HUES64 (cell line): Measurements from ENCODE around the gene WDR49.
"Not testable (repeated sequence)": the region's sequence is repeated elsewhere in the genome, so short reads cannot be mapped to it uniquely, and the experiment has no call there.

Experiments
- H3K27ac ChIP-seq: 2 replicates; pipeline ENCODE4 v1.7.0; 2013; ENCODE audit warnings: low read depth, low read length, inconsistent platforms
- H3K27me3 ChIP-seq: 2 replicates; pipeline ENCODE4 v1.6.1; 2013; ENCODE audit warnings: mild to moderate bottlenecking, low read length; ENCODE audit not compliant: insufficient read depth
- H3K36me3 ChIP-seq: 2 replicates; pipeline ENCODE4 v1.6.1; 2013; ENCODE audit warnings: mild to moderate bottlenecking, low read length; ENCODE audit not compliant: insufficient read depth
- H3K4me1 ChIP-seq: 2 replicates; pipeline ENCODE4 v1.6.1; 2013; ENCODE audit warnings: mild to moderate bottlenecking, low read length, moderate library complexity; ENCODE audit not compliant: insufficient read depth
- H3K4me3 ChIP-seq: 2 replicates; pipeline ENCODE4 v1.5.1; 2013; ENCODE audit warnings: mild to moderate bottlenecking, low read length, moderate library complexity
- H3K9ac ChIP-seq: 2 replicates; pipeline ENCODE4 v1.6.1; 2013; ENCODE audit warnings: mild to moderate bottlenecking, low read depth, low read length
- H3K9me3 ChIP-seq: 2 replicates; pipeline ENCODE4 v1.6.1; 2013; ENCODE audit warnings: low read depth, low read length; ENCODE audit not compliant: insufficient read depth
- WGBS: fragments of 150-250, 120-280 bp; methylation state at CpG from one replicate; pipeline ENCODE4 v1.1.7; 2013; ENCODE audit warnings: missing lambda C conversion rate; 5-methylcytosine and 5-hydroxymethylcytosine counted together

Gene WDR49

DNA sequence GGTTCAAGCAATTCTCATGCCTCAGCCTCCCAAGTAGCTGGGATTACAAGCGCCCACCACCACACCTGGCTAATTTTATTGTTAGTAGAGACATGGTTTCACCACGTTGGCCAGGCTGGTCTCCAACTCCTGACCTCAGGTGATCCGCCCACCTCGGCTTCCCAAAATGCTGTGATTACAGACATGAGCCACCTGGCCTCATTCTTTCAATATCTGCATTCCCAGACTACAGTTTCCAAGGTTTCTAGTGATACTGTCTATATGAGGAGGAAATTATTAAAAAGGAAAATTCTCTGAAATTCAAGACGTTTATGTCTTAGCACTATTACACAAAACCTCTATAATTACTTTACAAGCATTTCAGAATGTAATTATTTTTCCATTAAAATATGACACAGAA is 39.5 kb downstream of the WDR49 start:
- H3K4me3 ChIP-seq, H3K27me3 ChIP-seq, H3K27ac ChIP-seq, H3K4me1 ChIP-seq, H3K36me3 ChIP-seq, H3K9ac ChIP-seq, H3K9me3 ChIP-seq: not testable (repeated sequence)
- WGBS = 94% methylated on average over 5 of the region's 5 CpGs

DNA sequence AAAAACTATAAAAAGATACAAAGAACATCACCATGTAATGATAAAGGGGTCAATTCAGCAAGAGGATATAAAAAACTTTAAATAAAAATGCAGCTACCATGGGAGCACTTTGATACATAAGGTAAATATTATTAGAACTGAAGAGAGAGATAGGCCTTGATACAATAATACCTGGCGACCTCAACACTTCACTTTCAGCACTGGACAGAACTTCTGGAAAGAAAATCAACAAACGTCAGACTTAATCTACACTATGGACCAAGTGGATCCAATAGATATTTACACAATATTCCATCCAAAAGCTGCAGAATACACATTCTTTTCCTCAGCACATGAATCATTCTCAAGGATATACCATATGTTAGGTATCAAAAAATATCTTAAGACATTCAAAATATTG is 42.0 kb downstream of the WDR49 start:
- Histone ChIP-seq H3K36me3 (no peaks in the 10 kb centered on the region), H3K9me3 (no peaks in the 10 kb centered on the region), H3K27ac (no peak overlapping the region), H3K4me3 (no peak overlapping the region), H3K9ac (no peak overlapping the region), H3K4me1 (no peaks in the 10 kb centered on the region), H3K27me3 (no peaks in the 10 kb centered on the region)
- 87% methylated on average over 2 of the region's 2 CpGs for WGBS

DNA sequence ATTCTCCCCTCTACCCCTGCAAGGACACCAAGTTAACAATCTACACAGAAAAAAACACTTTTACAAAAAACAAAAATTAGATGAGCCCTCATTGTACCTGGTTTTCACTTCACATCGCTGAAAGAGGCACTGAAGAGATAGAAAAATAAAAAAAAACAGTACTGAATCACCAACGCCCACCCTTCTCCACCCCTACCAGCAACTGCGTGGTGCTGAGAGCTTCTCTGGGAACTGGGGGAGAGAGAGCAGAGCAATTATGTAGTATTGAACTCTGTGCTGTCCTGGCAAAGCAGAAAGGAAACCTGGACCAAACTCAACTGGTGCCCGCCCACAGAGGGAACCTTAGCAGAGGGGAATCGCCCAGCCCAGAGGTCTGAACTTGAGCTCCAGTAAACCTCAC is 44.6 kb downstream of the WDR49 start:
- H3K9me3 ChIP-seq = no peaks in the 10 kb centered on the region
- H3K27me3 ChIP-seq = no peaks in the 10 kb centered on the region
- H3K4me3 ChIP-seq = no peak overlapping the region
- H3K9ac ChIP-seq = no peak overlapping the region
- no peaks in the 10 kb centered on the region for H3K36me3 ChIP-seq
- H3K4me1 ChIP-seq = peaks cover 13% of the 10 kb centered on the region; the same call in 1 of the 2 replicates
- 80% methylated on average over 4 of the region's 5 CpGs for WGBS
- H3K27ac ChIP-seq = no peak overlapping the region

DNA sequence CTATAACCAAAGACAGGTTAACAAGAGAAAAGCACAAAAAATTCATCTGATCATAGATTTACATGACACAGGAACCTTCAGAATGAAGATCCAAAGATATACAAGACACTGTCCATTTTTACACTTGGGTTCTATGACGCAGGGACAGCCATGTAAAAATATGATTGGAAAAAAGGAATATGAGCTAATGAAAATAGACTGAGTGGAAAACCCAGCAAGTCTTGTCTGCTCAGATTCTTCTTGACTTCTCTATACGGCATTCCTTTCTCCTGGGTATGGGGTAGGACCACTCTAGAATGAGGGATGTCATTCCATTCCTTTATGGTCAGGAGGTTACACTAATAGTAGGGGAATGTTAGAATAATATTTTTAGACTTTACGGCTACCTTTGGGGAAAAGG is 46.9 kb downstream of the WDR49 start:
- no peak overlapping the region for H3K27ac ChIP-seq
- no peaks in the 10 kb centered on the region for H3K27me3 ChIP-seq
- no peak overlapping the region for H3K9ac ChIP-seq
- H3K4me1 ChIP-seq = peaks cover 29% of the 10 kb centered on the region
- WGBS = 97% methylated on average over 3 of the region's 3 CpGs
- no peak overlapping the region for H3K4me3 ChIP-seq
- H3K36me3 ChIP-seq = no peaks in the 10 kb centered on the region
- H3K9me3 ChIP-seq = no peaks in the 10 kb centered on the region

DNA sequence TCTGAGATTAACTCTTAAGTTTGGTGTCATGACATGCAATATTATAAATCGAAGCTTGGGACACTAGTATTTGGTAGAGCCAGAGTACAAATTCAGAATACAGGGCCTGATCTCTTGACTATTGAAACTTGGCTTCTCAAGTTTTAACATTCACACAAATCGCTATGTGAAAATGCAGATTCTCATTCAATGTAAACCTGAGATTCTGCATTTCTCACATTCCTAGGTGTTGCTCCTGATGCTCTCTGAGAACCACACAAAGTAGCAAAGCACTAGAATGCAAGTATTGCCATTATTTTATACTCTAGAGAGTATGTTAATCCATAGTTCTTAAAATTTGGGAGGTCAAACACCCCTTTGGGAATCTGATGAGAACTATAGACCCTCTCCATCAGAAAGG is 47.9 kb downstream of the WDR49 start:
- H3K9me3 ChIP-seq = no peaks in the 10 kb centered on the region
- WGBS = 85% methylated on average over 2 of the region's 2 CpGs

DNA sequence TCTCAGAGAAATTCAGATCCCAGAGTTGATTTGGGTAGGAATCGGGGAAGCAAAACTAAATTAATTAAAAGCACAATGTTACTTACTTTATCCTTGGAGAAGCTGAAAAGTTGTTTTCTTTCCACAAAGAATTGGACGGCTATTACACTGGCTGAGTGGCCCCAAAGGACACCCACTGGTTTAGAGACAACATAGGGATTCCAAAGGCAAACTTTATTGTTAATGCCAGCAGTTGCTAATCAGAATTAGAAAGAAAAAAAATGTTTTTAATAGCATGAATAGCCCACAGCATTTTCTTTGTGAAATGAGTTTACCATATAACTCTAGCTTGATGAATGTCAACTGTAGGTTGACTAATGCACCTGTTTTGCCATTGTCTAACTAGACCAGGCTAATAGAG is 51.7 kb downstream of the WDR49 start:
- Histone ChIP-seq H3K4me3 (peak overlapping the region; percentile 7), H3K36me3 (no peaks in the 10 kb centered on the region)
- WGBS = 63% methylated on average over 1 of the region's 2 CpGs

More for the DNA sequence above, 47.9 kb downstream of the WDR49 start:
- Histone ChIP-seq H3K4me3 (no peak overlapping the region), H3K27ac (no peak overlapping the region; the same call in 1 of the 2 replicates), H3K4me1 (peaks cover 37% of the 10 kb centered on the region), H3K36me3 (no peaks in the 10 kb centered on the region), H3K9ac (no peak overlapping the region), H3K27me3 (no peaks in the 10 kb centered on the region)

DNA sequence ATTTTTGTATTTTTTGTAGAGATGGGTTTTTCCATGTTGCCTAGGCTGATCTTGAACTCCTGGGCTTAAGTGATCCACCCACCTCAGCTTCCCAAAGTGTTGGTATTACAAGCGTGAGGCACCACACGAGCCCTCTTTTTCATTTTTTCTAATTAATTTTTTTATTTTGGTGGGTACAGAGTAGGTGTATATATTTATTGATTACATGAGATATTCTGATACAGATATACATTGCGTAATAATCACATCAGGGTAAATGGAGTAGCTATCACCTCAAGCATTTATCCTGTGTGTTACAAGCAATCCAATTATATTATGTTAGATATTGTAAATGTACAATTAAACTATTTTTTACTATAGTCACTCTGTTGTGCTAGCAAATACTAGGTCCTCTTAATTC is 66.1 kb downstream of the WDR49 start:
- WGBS = no CpG with 5 or more reads among the region's 3 CpGs
- Histone ChIP-seq H3K9ac (no peak overlapping the region), H3K4me3 (no peak overlapping the region), H3K27me3 (no peaks in the 10 kb centered on the region), H3K36me3 (no peaks in the 10 kb centered on the region), H3K27ac (no peak overlapping the region), H3K9me3 (no peaks in the 10 kb centered on the region), H3K4me1 (no peaks in the 10 kb centered on the region; the same call in 1 of the 2 replicates)

More for the DNA sequence above, 51.7 kb downstream of the WDR49 start:
- peaks cover 7% of the 10 kb centered on the region for H3K9me3 ChIP-seq
- no peaks in the 10 kb centered on the region for H3K27me3 ChIP-seq
- no peak overlapping the region for H3K9ac ChIP-seq
- H3K4me1 ChIP-seq = peaks cover 38% of the 10 kb centered on the region
- H3K27ac ChIP-seq = no peak overlapping the region

DNA sequence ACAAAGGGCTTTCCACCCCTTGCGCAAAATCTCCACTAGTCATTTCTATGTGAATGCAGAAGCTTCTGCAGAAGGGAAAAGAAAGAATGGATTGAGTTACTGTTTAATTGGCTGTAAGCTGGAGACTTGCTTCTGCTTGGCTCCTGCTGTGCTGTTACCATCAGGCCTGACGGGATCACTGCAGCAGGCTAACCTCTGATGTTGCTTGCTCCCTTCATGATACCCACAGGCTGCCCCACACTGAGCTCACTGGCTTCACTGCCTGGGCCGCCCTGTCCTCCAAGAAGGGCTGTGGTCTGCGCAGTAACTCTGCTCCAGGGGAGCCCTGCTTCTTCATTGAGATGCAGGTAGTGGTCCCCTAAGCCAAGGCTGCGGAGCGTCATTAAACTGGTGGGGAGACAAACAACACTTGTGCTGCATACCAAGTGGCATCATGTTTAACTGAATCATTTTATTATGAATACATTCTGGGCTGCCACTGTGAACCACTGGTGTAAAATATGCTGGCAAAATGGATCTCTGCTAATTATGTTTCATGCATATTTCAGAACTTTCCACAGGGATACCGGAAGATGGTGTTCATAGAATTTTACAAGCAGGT is 78.6 kb downstream of the WDR49 start:
- Histone ChIP-seq H3K27ac (no peak overlapping the region), H3K4me1 (peaks cover 9% of the 10 kb centered on the region; the same call in 1 of the 2 replicates)
- WGBS = 73% methylated on average over 7 of the region's 7 CpGs

DNA sequence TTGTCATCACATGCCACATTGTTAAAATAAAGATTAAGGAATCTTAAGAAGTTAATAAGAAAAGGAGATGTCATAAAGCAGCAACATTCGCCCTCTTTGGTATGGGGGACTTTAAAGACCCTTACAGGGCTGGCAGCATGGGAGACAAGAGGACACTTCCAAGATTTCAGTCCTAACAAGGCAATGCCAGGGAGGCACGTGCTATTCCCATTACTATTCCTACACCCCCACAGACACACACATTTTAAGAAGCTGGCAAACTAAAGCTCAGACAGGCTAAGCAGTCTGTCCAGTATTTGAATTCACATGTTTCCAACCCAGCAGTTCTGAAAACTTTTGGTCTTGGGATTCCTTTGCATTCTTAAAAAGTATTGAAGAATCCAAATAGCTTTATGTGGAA is 80.8 kb downstream of the WDR49 start:
- no peaks in the 10 kb centered on the region for H3K9me3 ChIP-seq
- H3K27me3 ChIP-seq = no peaks in the 10 kb centered on the region
- no peak overlapping the region for H3K4me3 ChIP-seq
- H3K27ac ChIP-seq = no peak overlapping the region
- peaks cover 9% of the 10 kb centered on the region; the same call in 1 of the 2 replicates for H3K4me1 ChIP-seq
- no peak overlapping the region for H3K9ac ChIP-seq
- 84% methylated on average over 2 of the region's 2 CpGs for WGBS
- no peaks in the 10 kb centered on the region for H3K36me3 ChIP-seq

More for the DNA sequence above, 78.6 kb downstream of the WDR49 start:
- Histone ChIP-seq H3K36me3 (no peaks in the 10 kb centered on the region), H3K9ac (no peak overlapping the region), H3K27me3 (no peaks in the 10 kb centered on the region), H3K9me3 (no peaks in the 10 kb centered on the region), H3K4me3 (no peak overlapping the region)

DNA sequence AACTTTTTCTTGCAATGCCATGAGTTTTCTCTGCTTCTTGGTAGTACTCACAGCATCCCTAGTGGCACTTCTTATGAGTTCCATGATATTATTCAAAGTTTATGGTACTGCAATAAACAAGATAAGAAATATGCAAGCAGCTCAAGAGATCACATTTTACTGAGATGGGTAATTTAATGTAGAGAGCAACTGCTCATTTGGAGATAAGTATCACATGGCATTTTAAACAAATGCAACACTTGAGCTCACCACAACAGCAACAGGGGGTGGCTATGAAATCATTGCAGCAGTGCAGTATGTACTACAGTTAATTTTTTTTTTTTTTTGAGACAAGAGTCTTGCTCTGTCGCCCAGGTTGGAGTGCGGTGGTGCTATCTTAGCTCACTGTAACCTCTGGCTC is 85.1 kb downstream of the WDR49 start:
- H3K27me3 ChIP-seq = no peaks in the 10 kb centered on the region
- H3K9me3 ChIP-seq = no peaks in the 10 kb centered on the region
- H3K9ac ChIP-seq = no peak overlapping the region
- no peaks in the 10 kb centered on the region for H3K36me3 ChIP-seq
- no peak overlapping the region for H3K4me3 ChIP-seq
- H3K4me1 ChIP-seq = no peaks in the 10 kb centered on the region
- 92% methylated on average over 2 of the region's 2 CpGs for WGBS
- no peak overlapping the region for H3K27ac ChIP-seq

DNA sequence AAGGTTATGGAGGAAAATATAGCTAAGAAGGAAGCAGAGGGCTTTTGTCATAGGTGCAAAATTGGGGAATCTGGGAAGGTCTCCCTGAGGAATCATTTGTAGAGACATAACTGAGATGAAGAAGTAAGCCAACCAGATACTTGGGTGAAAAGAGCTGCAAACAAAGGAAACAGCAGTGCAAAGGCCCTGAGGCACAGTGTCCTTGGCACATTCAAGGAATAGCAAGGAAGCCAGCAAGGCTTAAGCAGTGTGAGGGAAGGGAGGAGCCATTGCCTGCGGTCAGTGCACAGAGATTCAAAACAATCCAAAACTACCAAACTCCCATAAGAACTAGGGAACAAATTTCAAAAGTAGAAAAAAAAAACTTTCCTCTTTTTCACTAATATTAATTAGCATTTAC is 88.3 kb downstream of the WDR49 start:
- H3K4me1 ChIP-seq = no peaks in the 10 kb centered on the region
- no peak overlapping the region for H3K4me3 ChIP-seq
- no peaks in the 10 kb centered on the region for H3K9me3 ChIP-seq
- no peaks in the 10 kb centered on the region for H3K27me3 ChIP-seq
- no peak overlapping the region for H3K27ac ChIP-seq
- no CpG with 5 or more reads among the region's 1 CpG for WGBS
- H3K9ac ChIP-seq = no peak overlapping the region
- no peaks in the 10 kb centered on the region for H3K36me3 ChIP-seq

DNA sequence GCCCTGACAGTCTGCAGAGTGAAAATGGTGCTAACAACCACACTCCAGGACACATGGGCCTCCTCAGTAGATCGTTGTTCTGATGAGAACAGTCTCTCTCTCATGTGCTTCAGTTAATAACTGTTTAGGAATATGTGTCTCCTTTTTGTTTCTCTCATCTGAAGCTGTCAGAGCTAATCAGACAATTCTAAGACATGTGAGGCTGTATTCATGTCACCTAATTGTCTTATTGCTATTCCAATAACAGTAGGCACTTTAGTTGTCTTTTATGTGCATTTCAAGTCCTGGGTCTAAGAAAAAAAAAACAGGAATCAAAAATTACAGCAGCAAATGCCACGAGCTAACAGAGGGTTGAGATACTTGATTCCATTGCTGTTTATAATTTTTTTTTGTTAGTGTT is 89.1 kb downstream of the WDR49 start:
- H3K9ac ChIP-seq = no peak overlapping the region
- H3K9me3 ChIP-seq = no peaks in the 10 kb centered on the region
- H3K4me1 ChIP-seq = no peaks in the 10 kb centered on the region
- H3K36me3 ChIP-seq = no peaks in the 10 kb centered on the region
- H3K4me3 ChIP-seq = no peak overlapping the region
- H3K27me3 ChIP-seq = no peaks in the 10 kb centered on the region
- WGBS = 94% methylated on average over 2 of the region's 2 CpGs
- no peak overlapping the region for H3K27ac ChIP-seq
